CD4-positive, alpha-beta T cell treated with Interferon gamma for 1 hour (primary cell): ENCODE measurements around the gene SIM1.

ENCODE experiments used
- DNase-seq: peaks from one replicate; pipeline ENCODE4 v3.0.0-alpha.2; 2020

SIM1 gene

DNA sequence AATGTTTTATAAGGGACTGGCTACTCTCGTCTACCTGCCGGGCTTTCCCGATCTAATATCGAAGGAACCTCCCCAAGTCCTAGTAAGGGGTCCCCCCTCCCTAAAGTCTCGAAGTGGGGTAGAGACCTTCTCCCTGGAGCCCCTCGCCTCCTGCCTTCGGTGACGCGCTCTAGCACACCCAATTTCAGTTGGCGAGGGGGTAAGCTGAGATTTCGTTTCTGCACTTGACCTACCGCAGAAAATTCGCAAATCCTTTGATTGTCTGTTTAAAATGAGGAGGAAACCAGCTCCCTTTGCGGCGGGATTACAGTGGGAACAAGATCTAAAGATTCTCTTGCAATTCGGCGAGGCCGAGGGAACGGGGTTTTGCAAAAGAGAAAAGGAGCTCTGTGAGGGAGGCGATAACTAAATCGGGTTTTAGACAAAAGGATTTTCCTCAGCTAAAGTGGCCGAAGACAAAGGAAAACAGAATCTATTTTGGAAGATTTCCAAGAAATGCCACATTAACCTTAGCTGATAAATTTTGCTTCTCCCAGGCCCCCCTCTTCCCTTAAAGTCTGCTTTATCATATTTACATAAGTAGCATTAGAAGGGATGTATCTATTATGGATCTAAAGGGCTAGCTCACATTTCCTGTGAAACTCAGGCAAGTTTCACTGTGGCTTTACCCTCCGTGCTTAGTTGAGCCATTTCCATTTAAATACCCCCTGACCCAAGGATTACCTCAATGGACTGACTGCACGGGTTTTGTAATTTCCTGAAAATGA lies 8.4 kb downstream of the SIM1 start:
- DNase-seq: no peak

DNA sequence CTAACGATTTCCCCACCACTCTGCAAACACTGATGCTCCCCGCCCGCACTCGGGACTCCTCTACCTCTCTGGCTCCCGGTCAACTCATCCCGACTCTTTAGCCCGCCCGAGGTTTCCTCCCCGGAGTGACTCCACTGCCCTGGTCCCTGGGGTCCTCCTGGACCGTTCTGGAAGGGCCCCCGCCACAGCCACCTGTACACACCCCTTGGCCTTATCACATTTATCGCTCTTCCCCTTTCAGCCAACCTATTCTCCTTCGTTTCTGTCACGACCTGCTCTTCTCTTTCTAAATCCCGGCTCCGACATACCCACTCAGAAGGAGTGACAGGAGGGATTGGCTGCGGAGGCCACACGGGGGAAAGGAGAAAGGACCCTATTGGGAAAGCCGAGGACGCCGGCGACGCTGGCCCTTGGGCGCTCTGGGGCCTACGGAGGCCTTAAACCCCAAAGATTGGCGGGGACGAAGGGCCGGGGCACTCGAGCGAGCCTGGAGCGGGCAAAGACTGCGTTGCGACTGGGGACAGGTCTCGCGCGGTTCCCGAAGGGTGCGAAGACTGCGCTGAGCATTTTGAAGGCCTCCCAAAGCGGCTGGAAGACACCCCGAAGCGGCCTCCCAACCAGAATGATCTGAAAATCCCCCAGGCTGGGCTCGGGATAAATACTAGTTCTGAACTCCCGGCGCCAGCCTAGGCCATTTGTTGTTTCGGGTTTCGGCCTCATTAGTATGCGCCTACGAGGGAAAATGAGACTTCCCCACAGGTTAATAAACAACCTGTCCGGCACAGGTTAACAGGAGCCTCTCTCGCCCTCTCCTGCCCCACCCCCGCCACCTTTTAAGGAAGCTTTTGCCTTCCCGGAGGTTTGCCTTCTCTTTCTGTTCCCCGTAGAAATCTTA lies 9.2 kb downstream of the SIM1 start:
- no peak for DNase-seq

DNA sequence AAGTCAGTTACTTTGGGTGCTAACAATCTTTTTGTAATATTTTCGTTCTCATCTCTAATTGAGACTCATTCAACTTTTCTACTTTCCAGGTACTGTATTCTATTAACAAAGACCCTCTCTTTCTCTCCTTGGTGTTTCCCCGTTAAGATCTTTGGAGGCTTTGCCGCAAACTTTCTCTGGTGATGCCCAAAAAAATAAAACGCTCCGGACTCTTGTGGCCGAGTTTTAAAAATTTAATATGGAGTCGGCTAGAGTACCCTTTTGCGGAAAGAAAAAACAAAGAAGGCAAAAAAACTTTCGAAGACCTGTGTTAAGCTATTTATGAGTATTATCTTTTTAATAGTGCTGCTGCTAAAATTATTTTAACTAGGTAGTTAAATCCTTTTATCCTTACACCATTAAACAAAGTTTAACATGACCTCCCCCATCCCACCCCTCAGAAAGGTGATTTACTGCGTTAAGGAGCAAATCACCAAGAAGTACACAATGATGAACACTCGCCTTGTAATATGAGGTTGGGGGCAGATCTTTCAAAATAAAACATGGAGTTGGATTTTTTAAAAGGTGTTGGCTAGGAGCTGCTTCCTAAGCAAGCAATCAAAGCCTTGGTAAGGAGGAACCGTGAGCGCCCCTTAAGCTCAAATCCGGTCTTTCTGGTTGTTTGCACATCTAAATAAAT lies 10.0 kb downstream of the SIM1 start:
- no peak for DNase-seq

DNA sequence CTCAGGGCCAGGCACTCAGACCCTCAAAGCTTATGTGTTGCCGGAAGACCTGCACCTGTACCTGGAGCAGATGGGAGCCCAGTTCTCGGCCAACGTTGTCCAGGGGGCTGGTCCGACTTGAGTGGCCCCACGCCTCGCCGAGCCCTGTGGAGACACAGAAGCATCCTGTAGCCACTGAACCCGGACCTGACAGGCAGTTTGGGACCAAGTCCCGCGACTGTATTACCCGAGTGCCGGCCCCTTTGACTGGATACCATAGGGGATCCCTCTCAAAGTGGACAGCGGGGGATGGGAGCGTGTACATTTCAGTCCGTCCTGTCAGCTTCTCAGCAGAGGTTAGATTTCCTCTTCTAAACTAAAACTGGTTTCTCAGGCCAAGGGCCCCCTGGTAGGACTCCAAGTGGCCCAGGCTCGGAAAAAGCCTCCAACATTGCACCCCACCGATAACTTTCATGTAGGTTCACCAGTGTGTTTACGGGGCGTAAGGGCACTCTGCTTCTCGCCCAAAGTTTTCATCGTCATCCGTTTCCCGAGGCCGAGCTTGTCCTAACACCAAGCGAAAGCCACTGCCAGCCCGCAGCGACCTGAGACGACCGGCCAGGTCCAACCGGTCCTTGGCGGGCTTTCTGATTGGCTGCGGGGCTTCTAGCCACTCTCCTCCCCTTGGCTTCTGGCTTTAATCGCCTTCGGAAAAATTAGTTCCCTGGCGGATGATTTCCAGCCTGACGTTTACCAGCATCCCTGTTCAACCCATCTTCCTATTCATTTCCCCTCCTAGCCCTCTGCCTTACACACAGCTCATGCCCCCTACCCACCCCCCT lies 10.8 kb downstream of the SIM1 start:
- no peak for DNase-seq

DNA sequence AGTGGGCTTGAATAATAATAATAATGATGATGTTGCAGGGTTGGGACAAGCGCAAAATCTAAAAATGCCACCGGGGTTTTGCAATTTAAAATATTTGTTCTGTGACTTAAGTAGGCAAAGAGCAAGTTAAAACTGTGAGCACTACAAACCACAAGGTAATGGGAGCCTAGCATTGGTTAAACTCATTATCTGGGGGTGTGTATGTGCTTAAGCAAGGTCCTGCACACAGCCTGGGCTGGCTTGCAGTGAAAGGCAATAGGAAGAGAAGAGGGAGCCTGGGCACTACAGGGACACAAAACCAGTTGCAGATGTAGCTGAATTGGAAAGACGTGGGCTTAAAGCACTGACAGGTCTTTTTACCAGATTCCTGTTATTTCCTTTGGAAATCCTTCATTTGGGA lies 11.7 kb downstream of the SIM1 start:
- DNase-seq: no peak

DNA sequence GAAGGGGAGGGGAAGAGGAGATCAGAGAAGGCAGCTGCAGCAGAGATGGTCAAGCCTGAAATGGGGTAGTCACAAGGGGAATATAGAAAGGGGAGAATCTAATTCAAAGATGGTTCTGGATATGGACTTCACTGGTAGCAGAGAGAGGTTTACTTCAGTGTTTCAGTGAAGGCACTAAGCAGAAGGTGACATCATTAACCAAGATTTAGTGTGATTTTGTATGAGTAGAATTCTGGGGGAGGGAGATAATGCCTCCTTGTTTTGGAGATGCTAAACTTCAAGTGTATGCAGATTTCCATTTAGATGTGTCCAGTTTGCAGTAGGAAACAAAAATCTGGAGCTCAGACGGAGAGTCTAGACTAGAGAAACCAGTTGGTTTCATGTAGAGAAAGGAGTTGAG lies 13.1 kb downstream of the SIM1 start:
- DNase-seq: no peak

DNA sequence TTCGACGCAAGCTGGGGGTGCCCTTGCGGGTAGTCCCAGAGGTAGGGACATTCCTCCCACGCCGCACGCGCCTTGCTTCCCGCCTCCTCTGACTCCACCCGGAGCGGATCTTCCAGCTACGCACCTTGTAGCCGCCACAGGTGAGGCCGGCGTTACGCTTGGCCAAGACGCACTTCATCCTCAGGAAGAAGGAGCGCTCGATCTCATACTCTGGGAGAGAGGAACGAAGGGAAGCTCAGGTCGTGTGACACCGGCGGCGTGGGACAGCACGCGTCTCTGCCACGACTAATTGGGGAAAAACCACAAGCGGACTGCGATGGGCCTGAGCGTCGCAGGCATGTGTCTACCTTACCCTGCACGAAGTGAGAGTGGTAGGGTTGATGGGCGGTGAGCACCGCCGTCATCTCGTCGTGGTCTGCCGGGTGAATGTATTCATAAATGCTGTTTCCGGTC lies 15.5 kb downstream of the SIM1 start:
- no peak for DNase-seq

DNA sequence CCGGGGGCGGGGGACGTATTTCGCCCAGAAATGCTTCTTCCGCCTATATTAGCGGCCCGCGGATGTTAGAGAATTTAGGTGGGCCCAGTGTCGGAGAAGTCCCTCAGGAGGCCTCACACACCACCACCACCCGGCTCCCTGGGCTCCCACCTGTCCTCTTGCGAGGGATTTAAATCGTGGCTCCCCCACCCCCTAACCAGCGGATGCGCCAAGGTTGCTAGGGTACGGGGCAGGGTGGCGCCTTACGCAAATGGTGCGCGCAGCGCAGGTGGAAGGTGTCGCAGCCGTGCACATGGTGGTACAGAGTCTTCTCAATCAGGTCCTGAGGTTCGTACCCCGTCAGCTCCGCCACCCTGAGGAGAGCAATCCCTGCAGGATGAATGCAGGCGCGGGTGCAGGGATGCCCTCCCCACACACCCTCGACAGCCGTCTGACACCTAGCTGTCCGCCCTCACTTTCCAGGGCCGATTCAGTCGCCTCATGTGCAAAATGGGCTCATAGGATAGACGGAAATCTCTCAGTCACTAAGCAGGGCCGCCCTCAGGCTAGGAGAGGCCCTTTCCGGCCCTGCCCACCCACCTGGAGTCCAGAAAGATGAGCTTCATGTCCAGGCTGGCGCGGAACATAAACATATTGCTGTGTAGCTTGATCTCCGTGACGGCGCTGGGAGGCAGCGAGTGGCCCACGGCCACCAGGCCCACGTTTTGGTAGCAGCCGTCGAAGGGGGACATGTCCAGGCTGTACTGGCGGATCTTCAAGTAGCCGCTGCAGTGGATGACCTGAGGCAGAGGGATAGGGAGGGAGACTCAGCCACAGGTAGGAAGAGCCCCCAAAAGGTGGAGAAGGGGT lies 16.6 kb downstream of the SIM1 start:
- no peak for DNase-seq

DNA sequence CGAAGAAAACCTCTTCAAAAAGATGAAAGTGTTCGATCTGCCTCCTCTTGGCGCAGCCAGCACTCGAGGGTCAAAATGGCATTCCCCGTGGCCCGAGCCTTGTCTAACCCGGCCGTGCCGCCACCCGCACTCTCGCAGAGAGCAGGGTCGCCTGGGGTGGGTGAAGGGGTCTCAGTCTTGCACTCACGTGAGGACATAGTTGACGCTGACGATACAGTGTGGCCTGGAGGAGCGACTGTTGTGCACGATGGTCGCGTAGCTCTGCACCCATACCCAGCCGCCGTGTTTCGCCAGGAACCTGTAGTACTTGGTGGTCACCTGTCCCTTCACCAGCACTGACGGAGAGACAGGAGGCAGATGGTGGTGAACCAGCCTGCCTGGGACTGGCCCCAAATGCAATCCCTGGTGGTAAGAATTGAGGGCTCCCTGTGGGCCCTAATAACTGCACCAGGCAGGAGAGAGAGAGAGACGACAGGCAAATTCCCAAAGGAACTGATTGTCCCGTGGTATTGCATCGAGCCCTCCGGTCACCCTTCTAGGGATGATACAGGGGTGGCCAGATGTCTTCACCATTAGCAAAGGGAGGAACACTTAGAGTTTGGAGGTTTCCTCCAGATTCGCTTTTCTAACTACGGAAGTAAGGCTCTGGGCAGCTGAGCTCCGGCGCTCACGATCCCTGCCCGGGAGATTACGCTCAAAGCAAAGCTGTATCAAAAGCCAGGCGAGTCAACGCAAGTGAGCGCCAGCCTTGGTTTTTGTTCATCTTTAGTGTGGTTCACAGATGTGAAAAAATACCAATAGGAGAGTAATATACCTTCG lies 17.4 kb downstream of the SIM1 start:
- no peak for DNase-seq

DNA sequence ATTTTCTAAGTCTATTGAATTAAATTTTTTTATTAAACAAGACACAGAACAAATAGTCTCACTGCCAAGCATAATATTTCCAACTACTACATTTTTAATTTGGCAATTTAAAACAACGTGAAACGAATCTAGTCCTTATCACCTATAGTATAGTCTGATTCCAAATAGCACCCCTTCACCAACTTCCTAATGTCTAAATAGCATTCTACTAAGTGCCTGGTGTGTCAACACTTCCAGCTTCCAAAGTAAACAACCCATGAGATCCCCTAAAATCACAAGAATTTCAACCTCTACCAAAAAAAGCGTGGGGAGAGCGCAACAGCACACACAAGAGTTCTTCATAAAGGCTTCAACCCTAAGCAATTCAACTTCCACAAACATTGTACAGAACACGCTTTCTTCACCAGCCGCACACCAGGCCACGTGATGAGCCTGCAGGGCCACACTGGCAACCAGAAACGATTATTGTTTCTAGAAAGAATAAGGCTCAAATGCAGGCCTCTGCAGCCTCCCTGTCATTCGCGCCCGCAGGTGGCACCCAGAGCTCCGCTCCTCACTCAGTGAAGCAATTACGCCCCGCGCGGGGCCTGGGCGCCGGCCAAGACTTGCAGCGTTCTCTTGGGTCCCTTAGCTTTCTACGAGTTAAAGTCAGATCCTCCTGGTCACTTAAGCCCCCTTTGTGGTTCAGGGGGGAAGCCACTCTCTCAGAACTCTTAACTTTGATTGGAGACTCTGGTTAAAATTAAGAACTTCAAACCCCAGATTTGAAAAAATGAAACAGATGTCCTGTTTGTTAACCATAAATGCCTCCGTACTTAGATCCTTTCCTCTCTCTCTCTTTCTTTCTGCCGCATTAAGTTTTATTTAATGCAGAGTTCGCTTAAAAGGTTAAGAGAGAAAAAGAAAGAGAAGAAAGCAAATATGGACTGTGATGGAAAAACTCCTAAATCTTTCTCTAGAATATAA lies 18.3 kb downstream of the SIM1 start:
- no peak for DNase-seq

DNA sequence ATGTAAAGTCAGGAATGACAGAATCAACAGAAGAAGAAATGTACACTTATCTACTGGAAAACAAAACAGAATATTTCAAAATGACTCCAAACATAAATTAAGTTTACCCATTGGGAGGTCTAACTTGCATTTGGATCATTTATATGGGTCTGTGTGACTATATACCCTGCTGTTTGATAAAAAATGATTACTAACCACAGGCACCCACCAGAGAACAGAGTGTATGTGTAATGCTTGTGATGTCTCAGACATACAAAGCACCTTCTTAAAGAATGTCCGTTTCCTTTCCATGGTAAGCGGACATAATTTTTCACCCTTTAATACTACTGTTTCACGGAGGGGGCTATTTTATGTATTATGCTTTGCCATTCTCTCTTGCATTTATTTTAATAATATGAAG lies 19.2 kb downstream of the SIM1 start:
- DNase-seq: no peak

DNA sequence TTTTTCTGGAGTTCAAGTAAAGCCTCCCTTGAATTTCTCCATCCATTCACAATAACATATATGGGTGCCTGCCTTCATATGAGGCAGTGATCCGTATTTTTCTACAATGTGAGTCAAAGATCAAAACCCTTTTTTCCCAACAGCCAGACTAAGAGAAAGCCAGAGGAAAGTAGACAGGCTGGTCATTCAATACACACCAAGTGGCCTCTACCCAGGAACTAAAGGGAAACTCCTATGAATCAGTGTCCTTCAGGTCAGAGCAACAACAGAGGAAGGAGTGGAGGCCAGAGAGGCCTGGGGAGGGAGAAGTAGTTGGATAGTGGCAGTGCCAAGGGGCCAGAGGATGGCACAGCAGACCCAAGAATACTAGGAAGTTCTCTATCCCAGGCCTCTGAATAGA lies 23.8 kb downstream of the SIM1 start:
- no peak for DNase-seq

DNA sequence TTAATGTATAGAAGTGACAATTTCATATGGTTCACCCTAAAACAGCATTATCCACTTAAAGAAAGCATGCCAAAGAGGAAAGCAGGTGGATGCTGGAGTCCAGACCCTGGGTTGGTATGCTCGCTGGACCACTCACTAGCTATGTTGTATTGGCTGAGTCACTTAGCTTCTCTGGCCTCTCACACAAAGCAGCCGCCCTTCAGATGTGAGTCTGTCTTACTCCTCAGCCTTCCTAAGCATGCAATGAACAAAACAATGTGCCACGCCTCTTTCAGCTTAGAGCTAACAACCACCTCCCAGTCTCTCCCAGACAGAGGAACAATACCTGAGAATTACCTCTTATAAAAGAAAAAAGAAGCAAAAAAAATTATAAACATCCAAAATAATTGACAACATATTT lies 29.4 kb downstream of the SIM1 start:
- no peak for DNase-seq

DNA sequence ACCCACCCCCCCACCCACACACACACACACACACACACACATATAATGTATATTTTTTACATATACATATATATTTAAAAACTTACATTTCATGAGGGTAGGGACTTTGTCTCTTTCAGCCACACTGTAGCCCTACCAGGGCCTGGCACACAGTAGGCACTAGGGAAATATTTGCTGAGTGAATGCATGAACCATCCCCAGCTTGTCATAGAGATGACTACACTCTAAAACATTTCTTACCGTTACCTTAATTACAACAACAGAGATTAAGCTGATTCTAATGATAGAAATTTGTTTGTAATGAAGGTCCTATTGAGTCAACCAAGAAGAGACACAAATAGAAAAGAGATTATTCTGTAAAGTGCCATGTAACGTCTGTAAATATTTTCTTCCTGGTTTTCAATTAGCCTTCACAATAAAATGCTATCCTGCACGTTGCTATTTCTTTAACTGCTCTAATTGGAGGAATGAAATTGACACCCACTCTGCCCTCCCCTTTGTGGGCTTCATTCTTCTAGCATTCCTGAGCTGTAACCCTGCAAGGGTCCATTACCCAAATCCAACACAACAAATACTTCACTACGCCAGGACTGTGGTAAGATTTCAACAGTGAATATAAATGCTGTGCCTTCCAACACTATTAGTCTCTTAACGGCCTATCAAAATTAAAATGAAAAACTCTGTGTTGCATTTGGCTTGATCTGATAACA lies 30.8 kb downstream of the SIM1 start:
- no peak for DNase-seq

DNA sequence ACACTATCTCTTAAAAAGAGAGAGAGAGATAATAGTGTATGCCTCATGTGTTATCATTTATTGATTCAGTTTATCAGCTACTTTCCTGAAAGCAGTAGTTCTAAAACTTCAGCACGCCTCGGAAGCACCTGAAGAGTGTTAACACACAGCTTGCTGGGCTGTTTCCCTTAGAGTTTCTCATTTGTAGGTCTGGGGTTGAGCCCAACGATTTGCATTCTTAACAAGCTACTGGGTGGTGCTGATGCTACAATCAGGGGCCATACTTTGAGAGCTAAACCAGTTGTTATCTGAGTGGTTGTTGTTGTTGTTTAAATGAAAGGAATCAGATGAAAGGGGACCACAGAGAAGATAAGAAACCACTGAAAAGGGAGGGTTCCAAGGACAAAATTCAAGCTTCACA lies 32.6 kb downstream of the SIM1 start:
- no peak for DNase-seq

DNA sequence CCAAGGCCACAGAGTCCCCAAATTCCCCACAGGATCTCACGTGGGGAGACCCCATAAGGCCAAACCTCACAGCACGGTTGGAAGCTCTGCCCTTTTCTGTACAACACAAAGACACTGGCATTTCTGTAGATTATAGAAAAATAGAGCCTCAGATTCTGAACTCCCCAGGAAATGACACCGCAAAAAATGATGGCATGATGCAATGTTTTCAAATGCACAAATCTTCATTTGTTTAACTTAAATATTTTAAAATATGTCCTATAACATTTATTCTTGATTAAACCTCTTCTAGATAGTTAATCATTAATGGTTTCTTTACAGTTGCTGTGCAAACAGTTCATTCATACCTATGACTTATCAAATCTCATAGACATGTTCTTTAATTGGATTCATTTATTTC lies 33.8 kb downstream of the SIM1 start:
- no peak for DNase-seq

DNA sequence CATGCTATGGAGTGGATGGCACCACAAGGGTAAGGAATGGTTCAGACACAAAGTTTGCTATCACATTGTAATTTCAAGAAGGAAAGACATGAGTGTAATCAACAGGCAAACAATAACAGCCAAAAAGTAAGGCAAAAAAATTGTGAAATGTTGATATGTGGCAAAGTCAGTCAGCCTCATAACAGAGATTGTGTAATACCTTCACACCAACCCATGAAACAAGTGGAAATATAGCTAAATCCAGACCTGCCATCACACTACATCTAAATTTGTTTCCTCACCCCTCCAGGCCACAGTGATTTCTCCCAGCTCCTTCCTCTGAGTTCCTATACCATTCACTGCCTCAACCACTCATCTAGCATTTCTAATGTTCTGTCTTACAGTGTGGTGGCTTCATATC lies 37.3 kb downstream of the SIM1 start:
- DNase-seq: no peak

DNA sequence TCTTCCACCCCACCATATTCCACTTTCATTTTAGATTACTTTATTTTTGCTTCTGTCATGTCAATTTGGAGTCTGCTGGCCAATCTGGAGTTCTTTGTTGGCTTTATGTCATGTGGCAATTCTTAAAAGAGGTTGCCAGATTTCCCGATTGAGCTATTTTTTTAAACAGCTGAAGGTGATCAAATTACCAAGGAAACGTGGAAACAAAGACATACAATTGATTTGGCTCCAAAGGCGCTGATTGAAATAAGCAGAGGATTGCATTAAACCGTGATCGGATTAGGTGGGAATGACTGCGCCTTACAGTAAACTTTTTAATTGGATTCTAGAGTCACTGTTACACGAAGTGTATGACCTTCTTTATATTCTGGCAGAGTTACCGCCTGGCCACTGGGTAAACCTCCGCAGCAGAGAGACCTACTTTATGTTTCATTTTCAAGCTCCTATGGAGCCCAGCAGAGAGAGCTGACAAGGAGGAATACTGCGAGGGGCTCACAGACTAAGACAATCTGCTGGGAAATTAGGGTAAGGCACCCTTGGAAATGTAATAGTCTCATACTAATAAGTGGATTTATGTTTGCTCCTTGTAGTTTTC lies 37.9 kb downstream of the SIM1 start:
- DNase-seq: no peak

DNA sequence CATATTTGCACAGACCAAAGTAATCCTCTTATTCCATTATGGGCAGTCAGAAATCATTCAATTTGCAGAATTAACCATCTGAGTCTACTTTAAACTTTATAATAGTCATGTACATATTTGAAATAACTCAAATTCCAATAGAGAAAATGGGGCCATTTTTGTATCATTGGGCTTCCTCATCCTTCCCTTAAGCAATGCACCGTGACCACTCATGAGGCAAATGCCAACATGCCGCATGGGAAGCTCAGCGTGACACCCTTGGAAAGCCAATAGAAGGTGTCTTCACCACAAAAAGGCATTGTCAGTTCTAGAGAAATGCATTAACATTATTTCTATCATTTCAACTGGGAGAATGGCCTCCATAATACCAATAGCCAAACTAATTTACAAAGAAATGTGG lies 38.5 kb downstream of the SIM1 start:
- no peak for DNase-seq
